Fibroblast of pulmonary artery (primary cell): ENCODE data around the gene C3orf70.

Source experiments
- DNase-seq: peaks from one replicate; pipeline ENCODE4 v3.0.0-alpha.2; 2010; ENCODE audit warnings: low read depth
- H3K4me3 ChIP-seq: replicated peaks from 2 replicates; pipeline ENCODE4 v1.5.1; 2011; ENCODE audit warnings: low read depth, mild to moderate bottlenecking, control low read depth, low read length, moderate library complexity
- CTCF ChIP-seq: IDR thresholded peaks from 2 replicates; pipeline ENCODE4 v1.5.1; 2011; ENCODE audit warnings: mild to moderate bottlenecking, control low read depth, low read length, inconsistent platforms; ENCODE audit errors: missing control alignments

C3orf70 gene

GRCh38 chr3:185187391-185187790 lies 34.5 kb upstream of the C3orf70 start:
- no peak overlapping the region for H3K4me3 ChIP-seq
- TF ChIP-seq CTCF, result no peak
- peak; percentile 4 for DNase-seq

- no peak overlapping the region for H3K4me3 ChIP-seq
- peak; percentile 62 for DNase-seq
- TF ChIP-seq CTCF, result peak; percentile 70
Measured at GRCh38 chr3:185176750-185177359, 24.0 kb upstream of the C3orf70 start.

GRCh38 chr3:185175370-185175987 lies 22.6 kb upstream of the C3orf70 start:
- H3K4me3 ChIP-seq, result no peak overlapping the region
- no peak for TF ChIP-seq CTCF
- DNase-seq, result peak; percentile 61

- DNase-seq, result no peak
- no peak for TF ChIP-seq CTCF
Measured at GRCh38 chr3:185172086-185173049, 19.5 kb upstream of the C3orf70 start.

GRCh38 chr3:185164428-185165217 lies 11.8 kb upstream of the C3orf70 start:
- no peak overlapping the region for H3K4me3 ChIP-seq
- TF ChIP-seq CTCF, result no peak
- no peak for DNase-seq

More at GRCh38 chr3:185172086-185173049, 19.5 kb upstream of the C3orf70 start:
- H3K4me3 ChIP-seq, result no peak overlapping the region

GRCh38 chr3:185162634-185163033 lies 9.8 kb upstream of the C3orf70 start:
- no peak for DNase-seq
- no peak for TF ChIP-seq CTCF
- H3K4me3 ChIP-seq, result no peak overlapping the region
